SU-DHL-6 (cell line): ENCODE measurements around the gene HAUS7.

Experiments used
- CTCF ChIP-seq: fragments of 200-600 bp; sonication (generic); IDR thresholded peaks from one replicate; pipeline ENCODE4 v1.5.1; 2017; ENCODE audit warnings: antibody characterized with exemption, mild to moderate bottlenecking, low read length, moderate library complexity; ENCODE audit not compliant: insufficient read depth, poor library complexity, severe bottlenecking
- EZH2phosphoT487 ChIP-seq: fragments of 200-600 bp; sonication (generic), shearing (Covaris generic); conservative IDR thresholded peaks from 2 replicates; pipeline ENCODE4 v1.6.1; 2018; ENCODE audit warnings: mild to moderate bottlenecking, antibody characterized with exemption, low read length, moderate library complexity, mixed read lengths

- TF ChIP-seq CTCF (no peak), EZH2phosphoT487 (no peak)
Measured at GRCh38 chrX:153476666-153477363, 6.4 kb upstream of the HAUS7 start.
